Measurements from ENCODE around the gene DEFB124. TPM values are rescaled to one million over a fixed set of nuclear protein-coding genes. Genes with fewer than 3 reads are reported as not detected.

The DEFB124 gene
- total RNA-seq, 1 experiment from 2014 or later: not detected

DNA sequence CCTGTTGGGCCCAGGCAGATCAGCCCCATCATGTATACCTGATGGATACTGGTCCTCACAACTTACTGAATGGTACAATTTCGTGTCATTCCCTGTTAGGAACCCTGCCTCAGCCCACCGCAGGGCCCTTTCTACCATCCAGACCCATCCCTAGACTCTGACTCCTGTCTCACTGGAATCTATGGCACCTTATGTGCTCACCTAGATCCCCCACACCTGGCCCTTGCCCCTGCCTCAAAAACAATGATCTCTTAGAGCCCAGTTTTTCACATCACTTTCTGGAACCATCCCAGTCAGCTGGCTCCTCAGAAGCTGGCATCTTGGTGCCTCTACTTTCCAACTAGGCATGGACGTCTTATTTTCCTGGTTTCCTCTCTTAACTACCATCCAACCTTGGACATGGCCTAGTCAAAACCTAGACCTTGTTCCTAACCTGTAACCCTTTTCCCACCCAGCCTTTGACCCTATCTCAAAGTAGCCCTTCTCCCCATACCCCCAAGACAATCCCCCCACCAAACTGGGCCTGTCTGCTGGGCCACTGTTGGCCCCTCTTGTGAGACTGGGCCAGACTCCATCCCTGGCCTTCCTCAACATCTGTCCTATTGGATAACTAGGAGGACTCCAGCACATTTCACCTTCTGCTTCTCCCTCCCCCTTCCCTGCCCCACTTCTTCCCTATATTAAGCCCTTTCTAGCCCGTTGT, 40.3 kb upstream of the DEFB124 start:
- no peak overlapping the region for H3K27ac Mint-ChIP-seq
- H3K4me3 Mint-ChIP-seq: no peak overlapping the region
- no peaks in the 10 kb centered on the region for H3K9me3 Mint-ChIP-seq
- POLR2A ChIA-PET: no interaction called here
- H3K27me3 Mint-ChIP-seq (ENCODE audit: low read depth): no peaks in the 10 kb centered on the region
- no peak for ATAC-seq
- DNase-seq (ENCODE audit: low spot score): no peak
- no peaks in the 10 kb centered on the region for H3K4me1 Mint-ChIP-seq
- TF ChIP-seq MXD4 (CRISPR knock-in tag; IDR thresholded peaks at IDR 0.05; ENCODE audit: borderline replicate concordance) (no peak), MYBL2 (CRISPR knock-in tag; IDR thresholded peaks at IDR 0.05) (no peak), ZNF396 (CRISPR knock-in tag; IDR thresholded peaks at IDR 0.05; ENCODE audit: borderline replicate concordance) (no peak), IRF2 (CRISPR knock-in tag; IDR thresholded peaks at IDR 0.05; ENCODE audit: borderline replicate concordance, low read depth) (no peak), TEAD1 (CRISPR knock-in tag; IDR thresholded peaks at IDR 0.05) (no peak), JUN (CRISPR knock-in tag; IDR thresholded peaks at IDR 0.05) (no peak), ZBTB21 (CRISPR knock-in tag; IDR thresholded peaks at IDR 0.05; ENCODE audit: borderline replicate concordance) (no peak), GABPB1 (CRISPR knock-in tag; IDR thresholded peaks at IDR 0.05) (no peak), ETV6 (CRISPR knock-in tag; IDR thresholded peaks at IDR 0.05) (no peak)
- TF ChIP-seq, protein P1, sequence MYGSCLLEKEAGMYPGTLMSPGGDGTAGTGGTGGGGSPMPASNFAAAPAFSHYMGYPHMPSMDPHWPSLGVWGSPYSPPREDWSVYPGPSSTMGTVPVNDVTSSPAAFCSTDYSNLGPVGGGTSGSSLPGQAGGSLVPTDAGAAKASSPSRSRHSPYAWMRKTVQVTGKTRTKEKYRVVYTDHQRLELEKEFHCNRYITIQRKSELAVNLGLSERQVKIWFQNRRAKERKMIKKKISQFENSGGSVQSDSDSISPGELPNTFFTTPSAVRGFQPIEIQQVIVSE (CRISPR knock-in tag; IDR thresholded peaks at IDR 0.05; ENCODE audit: borderline replicate concordance): no peak
- TF ChIP-seq, protein P2, sequence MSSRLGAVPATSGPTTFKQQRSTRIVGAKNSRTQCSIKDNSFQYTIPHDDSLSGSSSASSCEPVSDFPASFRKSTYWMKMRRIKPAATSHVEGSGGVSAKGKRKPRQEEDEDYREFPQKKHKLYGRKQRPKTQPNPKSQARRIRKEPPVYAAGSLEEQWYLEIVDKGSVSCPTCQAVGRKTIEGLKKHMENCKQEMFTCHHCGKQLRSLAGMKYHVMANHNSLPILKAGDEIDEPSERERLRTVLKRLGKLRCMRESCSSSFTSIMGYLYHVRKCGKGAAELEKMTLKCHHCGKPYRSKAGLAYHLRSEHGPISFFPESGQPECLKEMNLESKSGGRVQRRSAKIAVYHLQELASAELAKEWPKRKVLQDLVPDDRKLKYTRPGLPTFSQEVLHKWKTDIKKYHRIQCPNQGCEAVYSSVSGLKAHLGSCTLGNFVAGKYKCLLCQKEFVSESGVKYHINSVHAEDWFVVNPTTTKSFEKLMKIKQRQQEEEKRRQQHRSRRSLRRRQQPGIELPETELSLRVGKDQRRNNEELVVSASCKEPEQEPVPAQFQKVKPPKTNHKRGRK (CRISPR knock-in tag; IDR thresholded peaks at IDR 0.05; ENCODE audit: borderline replicate concordance): no peak
- TF ChIP-seq, protein P3, sequence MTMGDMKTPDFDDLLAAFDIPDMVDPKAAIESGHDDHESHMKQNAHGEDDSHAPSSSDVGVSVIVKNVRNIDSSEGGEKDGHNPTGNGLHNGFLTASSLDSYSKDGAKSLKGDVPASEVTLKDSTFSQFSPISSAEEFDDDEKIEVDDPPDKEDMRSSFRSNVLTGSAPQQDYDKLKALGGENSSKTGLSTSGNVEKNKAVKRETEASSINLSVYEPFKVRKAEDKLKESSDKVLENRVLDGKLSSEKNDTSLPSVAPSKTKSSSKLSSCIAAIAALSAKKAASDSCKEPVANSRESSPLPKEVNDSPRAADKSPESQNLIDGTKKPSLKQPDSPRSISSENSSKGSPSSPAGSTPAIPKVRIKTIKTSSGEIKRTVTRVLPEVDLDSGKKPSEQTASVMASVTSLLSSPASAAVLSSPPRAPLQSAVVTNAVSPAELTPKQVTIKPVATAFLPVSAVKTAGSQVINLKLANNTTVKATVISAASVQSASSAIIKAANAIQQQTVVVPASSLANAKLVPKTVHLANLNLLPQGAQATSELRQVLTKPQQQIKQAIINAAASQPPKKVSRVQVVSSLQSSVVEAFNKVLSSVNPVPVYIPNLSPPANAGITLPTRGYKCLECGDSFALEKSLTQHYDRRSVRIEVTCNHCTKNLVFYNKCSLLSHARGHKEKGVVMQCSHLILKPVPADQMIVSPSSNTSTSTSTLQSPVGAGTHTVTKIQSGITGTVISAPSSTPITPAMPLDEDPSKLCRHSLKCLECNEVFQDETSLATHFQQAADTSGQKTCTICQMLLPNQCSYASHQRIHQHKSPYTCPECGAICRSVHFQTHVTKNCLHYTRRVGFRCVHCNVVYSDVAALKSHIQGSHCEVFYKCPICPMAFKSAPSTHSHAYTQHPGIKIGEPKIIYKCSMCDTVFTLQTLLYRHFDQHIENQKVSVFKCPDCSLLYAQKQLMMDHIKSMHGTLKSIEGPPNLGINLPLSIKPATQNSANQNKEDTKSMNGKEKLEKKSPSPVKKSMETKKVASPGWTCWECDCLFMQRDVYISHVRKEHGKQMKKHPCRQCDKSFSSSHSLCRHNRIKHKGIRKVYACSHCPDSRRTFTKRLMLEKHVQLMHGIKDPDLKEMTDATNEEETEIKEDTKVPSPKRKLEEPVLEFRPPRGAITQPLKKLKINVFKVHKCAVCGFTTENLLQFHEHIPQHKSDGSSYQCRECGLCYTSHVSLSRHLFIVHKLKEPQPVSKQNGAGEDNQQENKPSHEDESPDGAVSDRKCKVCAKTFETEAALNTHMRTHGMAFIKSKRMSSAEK (CRISPR knock-in tag; IDR thresholded peaks at IDR 0.05; ENCODE audit: borderline replicate concordance): no peak
- TF ChIP-seq, protein P4, sequence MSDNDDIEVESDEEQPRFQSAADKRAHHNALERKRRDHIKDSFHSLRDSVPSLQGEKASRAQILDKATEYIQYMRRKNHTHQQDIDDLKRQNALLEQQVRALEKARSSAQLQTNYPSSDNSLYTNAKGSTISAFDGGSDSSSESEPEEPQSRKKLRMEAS (CRISPR knock-in tag; IDR thresholded peaks at IDR 0.05): no peak
- TF ChIP-seq, protein P5, sequence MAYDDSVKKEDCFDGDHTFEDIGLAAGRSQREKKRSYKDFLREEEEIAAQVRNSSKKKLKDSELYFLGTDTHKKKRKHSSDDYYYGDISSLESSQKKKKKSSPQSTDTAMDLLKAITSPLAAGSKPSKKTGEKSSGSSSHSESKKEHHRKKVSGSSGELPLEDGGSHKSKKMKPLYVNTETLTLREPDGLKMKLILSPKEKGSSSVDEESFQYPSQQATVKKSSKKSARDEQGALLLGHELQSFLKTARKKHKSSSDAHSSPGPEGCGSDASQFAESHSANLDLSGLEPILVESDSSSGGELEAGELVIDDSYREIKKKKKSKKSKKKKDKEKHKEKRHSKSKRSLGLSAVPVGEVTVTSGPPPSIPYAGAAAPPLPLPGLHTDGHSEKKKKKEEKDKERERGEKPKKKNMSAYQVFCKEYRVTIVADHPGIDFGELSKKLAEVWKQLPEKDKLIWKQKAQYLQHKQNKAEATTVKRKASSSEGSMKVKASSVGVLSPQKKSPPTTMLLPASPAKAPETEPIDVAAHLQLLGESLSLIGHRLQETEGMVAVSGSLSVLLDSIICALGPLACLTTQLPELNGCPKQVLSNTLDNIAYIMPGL (CRISPR knock-in tag; IDR thresholded peaks at IDR 0.05): no peak
- TF ChIP-seq, protein P6, sequence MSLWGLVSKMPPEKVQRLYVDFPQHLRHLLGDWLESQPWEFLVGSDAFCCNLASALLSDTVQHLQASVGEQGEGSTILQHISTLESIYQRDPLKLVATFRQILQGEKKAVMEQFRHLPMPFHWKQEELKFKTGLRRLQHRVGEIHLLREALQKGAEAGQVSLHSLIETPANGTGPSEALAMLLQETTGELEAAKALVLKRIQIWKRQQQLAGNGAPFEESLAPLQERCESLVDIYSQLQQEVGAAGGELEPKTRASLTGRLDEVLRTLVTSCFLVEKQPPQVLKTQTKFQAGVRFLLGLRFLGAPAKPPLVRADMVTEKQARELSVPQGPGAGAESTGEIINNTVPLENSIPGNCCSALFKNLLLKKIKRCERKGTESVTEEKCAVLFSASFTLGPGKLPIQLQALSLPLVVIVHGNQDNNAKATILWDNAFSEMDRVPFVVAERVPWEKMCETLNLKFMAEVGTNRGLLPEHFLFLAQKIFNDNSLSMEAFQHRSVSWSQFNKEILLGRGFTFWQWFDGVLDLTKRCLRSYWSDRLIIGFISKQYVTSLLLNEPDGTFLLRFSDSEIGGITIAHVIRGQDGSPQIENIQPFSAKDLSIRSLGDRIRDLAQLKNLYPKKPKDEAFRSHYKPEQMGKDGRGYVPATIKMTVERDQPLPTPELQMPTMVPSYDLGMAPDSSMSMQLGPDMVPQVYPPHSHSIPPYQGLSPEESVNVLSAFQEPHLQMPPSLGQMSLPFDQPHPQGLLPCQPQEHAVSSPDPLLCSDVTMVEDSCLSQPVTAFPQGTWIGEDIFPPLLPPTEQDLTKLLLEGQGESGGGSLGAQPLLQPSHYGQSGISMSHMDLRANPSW (CRISPR knock-in tag; conservative IDR thresholded peaks at IDR 0.05; ENCODE audit: low read depth): no peak
- TF ChIP-seq, protein P7, sequence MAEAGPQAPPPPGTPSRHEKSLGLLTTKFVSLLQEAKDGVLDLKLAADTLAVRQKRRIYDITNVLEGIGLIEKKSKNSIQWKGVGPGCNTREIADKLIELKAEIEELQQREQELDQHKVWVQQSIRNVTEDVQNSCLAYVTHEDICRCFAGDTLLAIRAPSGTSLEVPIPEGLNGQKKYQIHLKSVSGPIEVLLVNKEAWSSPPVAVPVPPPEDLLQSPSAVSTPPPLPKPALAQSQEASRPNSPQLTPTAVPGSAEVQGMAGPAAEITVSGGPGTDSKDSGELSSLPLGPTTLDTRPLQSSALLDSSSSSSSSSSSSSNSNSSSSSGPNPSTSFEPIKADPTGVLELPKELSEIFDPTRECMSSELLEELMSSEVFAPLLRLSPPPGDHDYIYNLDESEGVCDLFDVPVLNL (CRISPR knock-in tag; IDR thresholded peaks at IDR 0.05; ENCODE audit: borderline replicate concordance, low read depth): no peak
- TF ChIP-seq, protein P8, sequence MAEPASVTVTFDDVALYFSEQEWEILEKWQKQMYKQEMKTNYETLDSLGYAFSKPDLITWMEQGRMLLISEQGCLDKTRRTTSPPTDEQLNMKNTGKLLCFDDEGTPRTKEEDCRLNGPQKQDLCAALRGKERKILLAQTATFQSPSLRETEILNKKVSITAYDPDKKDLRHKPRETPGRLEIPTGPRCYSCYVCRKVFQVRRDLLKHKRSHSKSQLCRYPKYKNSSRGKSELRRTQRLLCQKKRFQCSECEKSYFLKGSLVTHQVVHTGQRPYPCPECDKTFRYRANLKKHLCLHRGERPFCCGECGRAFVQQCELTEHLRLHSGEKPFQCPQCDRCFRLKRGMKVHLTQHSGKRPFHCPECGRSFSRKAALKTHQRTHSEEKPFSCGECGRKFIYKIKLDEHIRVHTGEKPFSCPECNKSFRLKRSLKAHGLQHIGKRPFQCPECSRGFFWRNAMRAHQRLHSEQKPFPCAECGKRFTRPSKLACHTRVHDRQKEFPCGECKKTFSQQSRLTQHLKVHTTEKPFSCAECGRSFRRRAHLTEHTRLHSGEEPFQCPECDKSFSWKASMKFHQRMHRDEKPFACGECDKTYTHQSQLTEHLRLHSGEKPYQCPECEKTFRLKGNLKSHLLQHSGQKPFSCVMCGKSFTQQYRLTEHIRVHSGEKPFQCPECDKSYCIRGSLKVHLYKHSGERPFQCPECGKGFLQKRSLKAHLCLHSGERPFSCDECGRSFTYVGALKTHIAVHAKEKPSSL (CRISPR knock-in tag; conservative IDR thresholded peaks at IDR 0.05): no peak
- TF ChIP-seq, protein P9, sequence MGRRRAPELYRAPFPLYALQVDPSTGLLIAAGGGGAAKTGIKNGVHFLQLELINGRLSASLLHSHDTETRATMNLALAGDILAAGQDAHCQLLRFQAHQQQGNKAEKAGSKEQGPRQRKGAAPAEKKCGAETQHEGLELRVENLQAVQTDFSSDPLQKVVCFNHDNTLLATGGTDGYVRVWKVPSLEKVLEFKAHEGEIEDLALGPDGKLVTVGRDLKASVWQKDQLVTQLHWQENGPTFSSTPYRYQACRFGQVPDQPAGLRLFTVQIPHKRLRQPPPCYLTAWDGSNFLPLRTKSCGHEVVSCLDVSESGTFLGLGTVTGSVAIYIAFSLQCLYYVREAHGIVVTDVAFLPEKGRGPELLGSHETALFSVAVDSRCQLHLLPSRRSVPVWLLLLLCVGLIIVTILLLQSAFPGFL (CRISPR knock-in tag; IDR thresholded peaks at IDR 0.05; ENCODE audit: borderline replicate concordance): no peak
- H3K36me3 Mint-ChIP-seq: peaks cover 3% of the 10 kb centered on the region
- CTCF ChIA-PET: interaction anchor here (1.5 kb wide), 1 partner anchor 13 kb away, joined by 16 read pairs; no protein-coding TSS in a partner anchor

All from WTC11 (cell line).